Dermis microvascular lymphatic vessel endothelial cell (primary cell): ENCODE data around the gene SERGEF. TPM values are rescaled to one million over a fixed set of nuclear protein-coding genes. Genes with fewer than 3 reads are reported as not detected.

Experiments used
- DNase-seq, 2 donors: peaks; one replicate each; pipeline versions ENCODE4 v3.0.0 to v3.0.0-alpha.2; 2010; ENCODE audit warnings: low read depth in 2 of 2
- total RNA-seq: library from RNA; depleted of rRNA; stranded (reverse); fragments of >200 nt; gene quantifications from 2 replicates; pipeline ENCODE4 v1.2.1, GENCODE V29; 2014

SERGEF gene
- total RNA-seq, 1 donor from 2014 or later = 18.7 TPM

DNA sequence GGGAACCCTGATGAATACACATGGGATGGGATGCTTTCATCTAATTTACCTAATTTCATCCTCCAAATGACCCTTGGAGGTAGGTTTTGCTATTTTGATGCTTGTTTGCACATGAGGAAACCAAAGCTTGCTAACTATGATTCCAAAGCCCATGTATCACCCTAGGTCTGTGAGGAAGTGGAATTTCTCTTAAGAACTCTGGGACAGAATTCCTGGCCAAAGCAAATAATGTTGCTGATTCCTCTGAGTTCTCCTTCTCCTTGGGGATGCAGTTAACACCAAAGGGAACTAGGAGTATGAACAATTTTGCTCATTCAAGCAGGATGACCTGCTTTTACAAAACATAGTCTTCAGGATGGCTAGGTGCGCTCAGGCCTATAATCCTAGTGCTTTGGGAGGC lies 198.3 kb downstream of the SERGEF start:
- no peak for DNase-seq

DNA sequence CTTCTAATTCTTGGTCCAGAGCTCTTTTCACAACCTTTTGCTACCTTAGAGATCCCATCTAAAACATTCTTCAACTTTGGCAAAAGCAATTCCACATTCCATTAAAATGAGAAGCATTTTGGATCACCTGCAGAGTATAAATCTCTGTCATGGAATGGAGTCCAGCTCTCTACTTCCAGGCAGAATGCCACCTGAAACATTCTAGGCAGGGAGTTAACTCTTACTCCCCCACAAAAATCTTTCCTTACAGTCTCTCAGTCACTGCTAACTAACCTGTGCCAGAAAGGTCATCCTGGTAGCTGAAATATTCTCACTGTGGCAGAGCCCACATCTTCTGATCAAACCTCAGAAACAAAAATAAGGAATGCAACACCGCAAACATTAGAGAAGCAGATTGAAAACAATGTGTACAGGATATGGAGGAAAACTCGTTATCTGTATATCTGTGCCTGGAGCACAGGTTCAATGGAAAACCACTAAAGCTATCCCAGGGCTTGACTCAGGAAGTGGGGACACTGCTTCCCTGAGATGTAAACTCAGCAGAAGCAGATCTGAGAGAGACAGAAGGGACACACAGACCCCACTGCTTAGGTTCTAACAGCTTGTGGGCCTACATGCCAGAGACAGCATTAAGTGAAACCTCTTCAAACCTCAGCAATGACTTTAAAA lies 199.3 kb downstream of the SERGEF start:
- DNase-seq = peak in 1 of 2 donors; percentile 17

DNA sequence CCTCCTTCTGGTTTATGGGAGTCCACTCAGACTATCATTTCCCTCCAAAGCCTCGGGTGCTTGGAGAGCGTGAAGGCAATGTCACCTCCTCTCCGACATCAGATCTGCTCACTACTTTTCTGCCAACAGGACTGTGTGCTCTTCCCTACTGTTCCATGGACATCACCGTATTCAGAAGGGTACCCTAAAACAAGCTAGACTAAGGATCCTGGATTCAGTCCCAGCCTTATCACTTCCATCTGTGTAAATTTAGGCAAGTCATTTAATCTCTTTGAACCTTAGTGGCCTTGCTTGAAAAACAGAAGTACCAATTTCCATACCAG lies 200.0 kb downstream of the SERGEF start:
- DNase-seq = no peak

DNA sequence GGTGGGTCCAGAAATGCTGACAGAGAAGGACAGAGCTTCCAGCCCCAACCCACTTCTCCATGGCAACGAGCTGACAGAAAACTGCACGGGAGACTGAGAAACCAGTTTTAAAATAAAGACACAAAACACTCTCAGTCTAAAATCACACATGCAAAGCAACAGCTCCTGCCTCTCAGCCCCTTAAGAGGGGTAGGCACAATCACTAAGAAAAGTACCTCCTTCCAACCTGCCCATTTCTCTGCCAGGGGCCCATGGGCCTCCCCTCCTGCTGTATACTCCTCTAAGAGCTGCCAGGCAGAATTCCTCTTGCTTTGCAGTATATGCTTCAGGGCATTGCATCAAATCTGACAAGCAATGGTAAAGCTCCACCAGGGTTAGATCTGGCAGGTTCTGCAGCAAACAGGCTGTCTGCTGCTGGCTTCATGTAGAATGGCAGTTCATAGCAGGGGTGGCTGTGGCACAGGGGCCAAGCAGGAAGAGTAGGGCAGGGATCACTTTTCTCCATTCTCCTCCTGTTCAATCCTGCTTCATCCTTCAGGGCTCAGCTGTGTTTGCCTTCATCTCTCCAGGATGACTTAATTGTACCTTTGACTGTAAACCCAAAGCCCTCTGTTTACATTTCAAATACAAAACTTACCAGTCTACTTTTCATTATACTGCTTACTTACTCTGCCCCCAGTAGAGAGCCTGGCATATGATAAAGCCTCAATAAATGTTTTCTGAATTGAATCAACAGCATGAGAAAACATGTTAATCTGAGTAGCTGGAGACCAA lies 200.6 kb downstream of the SERGEF start:
- DNase-seq = no peak

DNA sequence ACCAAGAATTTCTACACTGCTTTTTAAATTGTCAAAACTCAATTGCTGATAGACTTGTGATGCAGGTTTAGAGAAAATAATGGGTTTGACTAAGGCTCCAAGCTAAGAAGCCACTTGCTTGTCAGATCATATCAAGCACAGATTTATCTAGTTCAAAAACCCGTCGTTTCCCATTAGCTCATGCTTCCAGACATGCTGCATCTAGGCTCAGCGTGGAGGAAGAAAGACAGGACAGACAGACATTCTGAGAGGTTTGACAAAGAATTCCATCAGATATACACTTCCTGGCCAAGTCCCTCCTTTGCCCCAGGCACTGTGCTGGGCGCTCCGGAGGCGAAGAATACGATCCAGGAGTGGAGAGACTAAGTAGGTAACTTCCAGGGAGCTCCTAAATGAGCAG lies 201.5 kb downstream of the SERGEF start:
- no peak for DNase-seq

DNA sequence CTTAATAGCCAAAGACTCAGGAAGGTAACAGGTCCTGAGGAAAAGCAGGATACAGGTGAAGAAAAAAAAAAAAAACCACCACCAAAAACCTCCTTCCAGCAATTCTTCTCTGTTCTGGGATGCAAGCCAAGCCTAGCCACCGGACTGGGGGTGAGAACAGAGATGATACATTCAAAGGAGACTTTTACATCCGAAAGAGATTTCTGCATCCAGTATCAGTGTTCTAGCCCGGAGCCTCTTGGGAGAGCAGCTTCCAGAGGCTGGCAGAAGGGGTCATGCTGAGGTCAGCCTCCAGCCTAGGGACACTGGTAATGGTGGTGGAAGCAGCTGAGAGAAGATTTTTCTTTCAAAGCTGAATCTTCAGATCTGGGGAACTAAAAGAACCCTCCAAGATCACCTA lies 202.1 kb downstream of the SERGEF start:
- DNase-seq = peak in 1 of 2 donors; percentile 60

DNA sequence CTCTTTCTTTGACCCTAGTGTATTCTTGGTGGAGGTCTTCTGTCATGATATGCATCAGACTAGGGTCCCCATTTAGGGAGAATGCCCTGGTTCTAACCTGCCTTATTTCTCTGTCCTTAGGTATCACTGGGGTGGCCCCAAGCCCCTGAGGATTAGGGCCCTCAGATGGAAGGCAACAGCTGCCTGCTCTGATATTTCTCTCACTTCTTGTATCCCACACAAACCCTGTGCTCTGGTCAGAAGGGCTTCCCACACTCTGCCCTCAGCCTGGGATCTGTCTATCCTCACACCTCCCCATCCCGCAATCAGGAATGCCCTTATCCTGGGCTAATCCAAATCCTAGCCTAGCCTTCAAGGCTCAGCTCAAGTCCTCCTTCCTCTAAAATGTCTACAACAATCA lies 202.8 kb downstream of the SERGEF start:
- no peak for DNase-seq

DNA sequence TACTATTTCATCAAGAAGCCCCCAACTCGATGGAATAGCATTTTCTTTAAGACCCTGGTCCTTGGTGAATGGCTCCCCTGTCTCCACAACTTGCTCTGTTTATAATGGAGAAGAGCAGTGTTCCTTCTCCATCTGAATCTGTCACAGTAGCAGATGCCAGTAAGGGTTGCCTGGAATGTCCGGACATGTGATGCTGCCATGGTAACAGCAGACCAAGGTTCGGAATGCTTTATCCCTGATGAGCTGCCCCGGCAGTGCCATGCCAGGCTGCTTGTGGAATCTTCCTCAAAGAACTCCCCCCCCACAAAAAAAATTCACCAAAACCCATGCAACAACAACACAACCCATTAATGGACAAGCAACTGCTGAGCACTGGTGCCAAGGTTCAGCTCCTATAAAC lies 205.8 kb downstream of the SERGEF start:
- DNase-seq = no peak

DNA sequence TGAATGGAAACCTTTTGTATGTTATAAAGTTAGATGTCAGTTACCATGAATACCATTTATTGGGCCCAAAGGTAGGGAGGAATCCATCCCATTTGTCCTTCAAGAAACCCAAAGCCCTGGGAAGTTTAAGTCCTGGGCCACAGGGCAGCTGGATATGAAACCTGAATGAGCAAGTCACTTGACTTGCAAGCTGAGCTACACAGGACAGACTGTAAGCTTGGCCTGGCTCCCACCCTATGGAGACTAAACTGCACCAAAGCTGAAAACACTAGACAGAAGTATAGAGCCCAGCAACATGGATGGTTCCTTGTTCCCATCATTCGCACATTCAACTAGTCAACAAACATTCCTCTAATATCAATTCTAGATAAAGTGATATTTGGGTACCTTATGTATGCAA lies 207.0 kb downstream of the SERGEF start:
- no peak for DNase-seq

DNA sequence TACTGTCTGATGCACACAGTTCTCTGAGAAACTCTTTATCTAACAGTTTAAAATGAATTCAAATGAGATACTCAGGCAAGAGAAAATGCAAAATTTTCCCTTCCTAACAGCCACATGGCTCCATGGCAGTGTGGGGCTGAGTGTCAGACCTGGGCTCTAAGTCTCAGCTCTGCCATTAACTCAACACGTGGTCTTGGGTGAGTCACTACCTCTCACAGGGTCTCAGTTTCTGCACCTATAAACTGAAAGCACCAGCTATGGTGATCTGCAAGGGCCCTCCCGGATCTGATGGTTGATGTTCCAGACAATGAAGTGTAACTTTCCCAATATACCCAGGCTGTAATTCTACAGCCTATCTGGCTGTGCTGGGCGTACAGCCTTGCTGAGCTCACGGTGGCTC lies 207.8 kb downstream of the SERGEF start:
- DNase-seq = no peak

DNA sequence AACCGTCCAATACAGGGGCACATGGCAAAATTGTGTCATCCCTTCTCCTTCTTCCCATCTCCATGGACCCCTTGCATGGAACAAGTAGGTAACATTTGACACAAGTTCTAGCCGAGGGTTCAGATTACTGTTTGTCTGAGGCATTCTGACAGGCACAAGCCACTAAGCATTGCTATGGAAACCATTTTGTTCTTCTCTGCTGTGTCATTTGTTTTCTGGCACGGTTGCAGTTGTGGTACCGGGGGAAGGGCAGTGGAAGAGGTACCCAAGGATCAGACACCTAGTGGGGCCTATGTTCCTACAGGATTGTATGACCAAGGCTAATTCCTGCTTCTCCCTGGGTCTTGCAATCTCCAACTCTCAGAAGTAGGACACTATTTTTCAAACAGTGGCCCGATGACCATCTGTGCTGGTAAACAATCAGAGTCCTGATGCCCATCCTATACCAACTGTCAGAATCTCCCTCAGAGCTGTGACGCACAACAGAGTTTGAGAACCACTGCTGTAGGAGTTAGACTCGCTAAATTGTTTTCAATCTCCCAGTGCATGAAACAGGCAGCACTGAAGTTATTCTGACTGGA lies 209.0 kb downstream of the SERGEF start:
- DNase-seq = no peak

DNA sequence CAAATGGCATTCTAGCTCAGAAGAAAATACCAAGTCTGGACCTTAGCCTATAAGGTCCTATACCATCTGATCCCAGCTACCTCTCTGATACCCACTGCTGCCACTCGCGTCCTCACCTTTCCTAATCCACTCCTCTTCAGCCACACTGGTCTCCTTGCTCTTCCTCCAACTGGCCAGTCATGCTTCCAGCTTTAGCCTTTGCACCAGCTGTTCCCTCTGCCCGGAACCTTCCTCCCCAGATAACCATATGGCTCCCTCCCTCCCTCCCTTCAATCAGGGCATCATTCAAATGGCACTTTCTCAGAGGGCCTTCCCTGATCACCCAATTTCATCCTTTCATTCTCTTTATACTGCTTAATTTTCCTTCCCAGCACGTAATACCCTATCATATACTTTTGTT lies 210.4 kb downstream of the SERGEF start:
- no peak for DNase-seq

DNA sequence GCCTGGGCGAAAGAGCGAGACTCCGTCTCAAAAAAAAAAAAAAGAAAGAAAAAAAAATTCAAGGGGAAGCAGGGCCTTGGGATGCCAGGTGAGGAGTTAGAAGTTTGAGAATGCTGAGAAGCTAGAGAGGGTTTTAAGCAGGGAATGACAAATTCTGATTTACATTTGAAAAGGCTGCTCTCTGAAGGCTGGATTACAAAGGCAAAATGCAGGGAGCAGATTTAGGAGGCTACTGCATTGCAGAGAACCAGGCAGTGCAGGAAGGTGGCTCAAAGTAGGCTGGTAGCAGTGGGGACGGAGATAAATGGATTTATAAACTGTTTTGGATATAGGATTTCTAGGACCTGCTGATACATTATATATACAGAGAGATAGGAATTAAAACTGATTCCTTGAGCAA lies 211.7 kb downstream of the SERGEF start:
- no peak for DNase-seq

DNA sequence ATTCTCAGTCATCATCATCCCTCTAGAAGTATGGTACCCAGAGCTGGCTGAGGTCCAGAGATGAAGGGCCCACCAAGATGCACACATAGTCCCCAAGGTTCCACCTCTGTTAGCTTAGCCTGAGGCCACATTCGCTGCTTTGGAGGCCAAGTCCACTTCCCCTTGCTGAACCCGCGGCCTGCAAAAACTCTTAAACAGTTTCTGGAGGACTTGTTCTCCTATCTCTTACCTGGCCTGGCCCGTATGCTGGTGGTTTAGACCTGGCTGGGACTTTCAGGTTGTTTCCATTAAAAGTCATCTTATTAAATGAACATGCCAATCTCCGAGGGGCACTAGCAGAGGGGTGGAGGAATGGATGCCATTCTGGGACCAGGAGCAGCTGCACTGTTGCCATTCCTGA lies 213.7 kb downstream of the SERGEF start:
- DNase-seq = no peak

DNA sequence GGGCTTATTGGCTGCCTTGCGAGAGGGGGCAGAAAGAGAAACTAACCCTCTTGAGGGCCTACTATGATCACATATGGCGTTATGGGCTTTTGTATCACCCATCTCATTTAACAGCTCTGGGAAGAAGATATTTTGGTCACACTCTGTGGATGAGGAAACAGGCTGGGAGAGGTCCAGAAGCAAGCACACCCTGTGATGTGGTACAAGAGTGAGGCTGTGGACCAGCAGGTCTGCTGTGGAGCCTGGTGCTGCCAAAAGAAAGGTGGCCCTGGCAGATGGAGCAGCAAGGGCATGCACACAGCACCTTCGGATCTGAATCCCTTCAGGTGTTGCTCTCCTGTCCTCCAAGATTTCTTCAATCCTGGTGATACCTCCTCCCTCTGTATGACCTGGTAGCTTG lies 214.1 kb downstream of the SERGEF start:
- no peak for DNase-seq

DNA sequence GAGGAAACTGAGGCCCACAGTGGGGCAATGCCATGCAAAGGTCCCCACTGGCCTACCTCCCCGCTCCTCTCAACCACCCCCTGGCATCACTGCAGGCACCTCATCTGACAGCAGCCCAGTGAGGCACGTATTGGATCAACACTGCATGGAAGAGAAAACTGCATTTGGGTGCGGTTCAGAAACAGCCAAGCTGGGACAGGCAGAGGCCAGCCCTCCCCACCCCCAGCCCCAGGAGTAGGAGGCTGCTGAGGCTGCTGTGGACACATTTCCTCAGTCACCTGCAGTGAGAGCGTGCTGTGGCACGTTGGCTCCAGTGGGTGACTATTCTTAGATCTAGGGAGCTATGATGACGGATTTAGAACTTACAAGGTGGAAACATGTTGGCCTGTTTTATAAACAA lies 214.6 kb downstream of the SERGEF start:
- no peak for DNase-seq

DNA sequence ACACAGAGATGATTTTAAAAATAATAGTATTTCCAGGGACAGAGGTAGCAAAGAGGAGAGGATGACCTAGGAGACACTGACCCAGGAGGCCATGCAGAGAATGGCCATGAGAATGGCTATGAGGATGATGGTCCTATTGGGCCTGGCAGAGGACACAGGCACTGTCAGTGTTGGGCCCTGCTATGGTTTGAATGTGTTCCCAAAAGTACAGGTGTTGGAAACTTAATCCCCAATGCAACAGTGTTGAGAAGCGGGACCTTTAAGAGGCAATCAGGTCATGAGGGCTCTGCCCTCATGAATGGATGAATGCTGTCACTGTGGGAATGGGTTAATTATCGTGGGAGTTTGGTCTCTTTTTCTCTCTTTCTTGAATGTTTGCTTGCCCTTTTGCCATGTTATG lies 216.7 kb downstream of the SERGEF start:
- DNase-seq = no peak

DNA sequence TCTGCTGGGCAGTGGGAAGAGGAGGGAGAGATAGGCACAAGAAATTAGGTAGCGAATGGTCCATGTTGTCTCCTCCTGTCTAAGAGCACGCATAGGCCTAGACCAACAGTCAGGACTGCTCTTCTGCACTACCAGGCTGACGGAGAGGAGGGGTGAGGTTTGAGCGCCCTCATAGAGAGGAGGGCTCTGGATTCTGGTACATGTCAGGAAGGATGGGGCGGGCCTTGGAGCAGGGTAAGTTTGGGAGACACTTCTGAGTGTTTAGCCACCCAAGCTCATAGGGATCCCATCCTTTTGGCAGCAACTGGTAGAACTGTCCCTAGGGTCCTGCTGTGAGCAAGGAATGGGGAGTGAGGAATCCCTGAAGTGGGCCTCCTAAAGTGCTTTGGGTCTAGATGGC lies 217.9 kb downstream of the SERGEF start:
- no peak for DNase-seq

DNA sequence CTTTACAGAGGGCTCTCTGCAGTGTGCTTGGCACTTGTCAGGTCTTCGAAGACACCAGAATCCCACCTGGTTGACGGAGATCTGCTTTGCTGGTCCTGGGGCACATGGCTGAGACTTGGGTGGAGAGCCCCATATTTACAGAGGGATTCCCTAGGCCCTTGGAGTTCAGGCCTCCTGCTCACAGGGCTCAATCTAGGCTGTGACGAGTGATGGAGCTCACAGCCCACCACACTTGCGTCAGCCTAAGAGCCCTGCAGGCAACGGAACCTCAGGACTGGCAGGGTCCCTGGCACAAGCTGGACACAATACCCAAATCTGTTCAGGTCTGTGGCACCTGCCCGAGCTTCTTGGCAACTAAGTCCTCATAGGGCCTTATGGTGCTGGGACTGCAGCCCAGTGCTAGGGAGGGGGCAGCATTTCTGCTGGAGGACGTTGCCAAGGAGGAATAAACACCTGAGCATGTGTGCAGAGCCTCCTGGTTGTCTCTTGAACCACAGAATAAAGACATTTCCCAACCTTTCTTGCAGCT lies 219.1 kb downstream of the SERGEF start:
- DNase-seq = no peak

DNA sequence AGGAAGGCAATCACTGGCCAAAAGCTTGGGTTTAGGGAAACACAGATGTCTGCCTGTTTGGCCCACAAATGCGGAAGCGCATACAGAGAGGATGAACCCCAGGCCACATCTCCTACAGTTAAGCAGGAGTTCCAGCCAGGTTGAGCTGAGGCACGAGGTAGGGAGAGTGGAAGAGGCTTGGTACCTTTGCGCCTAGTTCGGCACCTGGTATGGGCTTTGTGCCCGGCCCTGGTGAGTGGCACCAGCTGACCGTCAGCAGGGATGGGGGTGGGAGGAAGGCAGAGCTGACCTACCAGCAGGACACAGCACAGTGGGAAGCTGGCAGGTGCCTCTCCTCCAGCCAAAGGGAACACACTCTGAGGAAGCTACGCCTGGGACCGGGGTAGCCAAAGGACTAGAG lies 220.7 kb downstream of the SERGEF start:
- DNase-seq = no peak

DNA sequence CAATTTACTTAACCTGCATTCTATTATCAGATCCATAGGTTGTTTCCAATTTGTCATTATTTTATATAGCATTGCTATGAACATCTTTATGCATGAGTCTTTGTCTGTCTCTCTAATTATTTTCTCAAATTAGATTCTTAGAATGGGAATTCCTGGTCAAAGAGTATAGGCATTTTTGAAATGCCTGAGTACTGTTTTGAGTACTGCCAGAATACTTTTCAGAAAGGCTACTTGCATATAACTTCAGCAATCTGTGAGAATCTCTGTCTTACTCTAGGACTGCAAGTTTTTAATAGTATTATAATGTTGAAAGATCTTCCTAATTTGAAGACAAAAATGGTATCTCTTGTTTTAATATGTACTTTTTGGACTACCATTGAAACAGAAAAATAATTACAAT lies 221.7 kb downstream of the SERGEF start:
- DNase-seq = no peak

DNA sequence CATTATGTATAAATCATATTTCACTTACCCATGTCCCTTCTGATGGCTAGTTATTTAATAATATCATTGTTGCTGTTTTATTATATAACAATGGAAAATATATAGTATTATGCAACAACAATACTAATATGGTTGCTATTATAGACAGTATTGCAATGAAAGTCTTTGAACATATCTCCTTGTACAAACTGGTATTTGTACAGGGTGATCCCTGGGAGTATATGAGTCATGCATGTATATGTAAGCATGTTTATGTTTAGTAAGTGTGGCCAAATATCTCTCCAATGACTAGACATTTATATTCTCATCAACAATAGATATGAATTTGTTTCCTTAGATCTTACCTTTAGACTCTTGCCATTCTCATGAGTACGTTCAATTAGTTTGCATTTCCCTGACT lies 222.4 kb downstream of the SERGEF start:
- DNase-seq = no peak

DNA sequence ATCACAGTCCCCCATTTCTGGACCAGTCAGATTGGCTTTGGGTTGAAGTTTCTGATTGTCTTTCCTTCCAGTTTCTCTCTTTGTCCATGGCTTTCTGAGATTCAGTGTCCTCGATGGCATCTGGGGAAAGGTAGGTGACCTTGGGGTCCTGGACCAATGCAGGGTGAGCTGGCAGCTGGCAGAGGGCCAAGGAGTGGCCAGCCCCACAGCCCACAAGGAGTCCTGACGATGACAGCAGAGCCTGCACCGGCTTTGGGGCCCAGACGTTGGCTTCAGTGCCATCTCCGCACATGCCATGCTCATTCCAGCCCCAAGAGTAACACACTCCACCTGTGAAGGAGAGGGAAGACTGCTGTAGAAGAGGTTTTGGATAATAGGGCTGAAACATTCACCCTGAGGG lies 224.8 kb downstream of the SERGEF start:
- DNase-seq = no peak
